Sigmoid colon (tissue), 7 donors: Measurements from ENCODE around the gene C6orf132. TPM values are rescaled to one million over a fixed set of nuclear protein-coding genes. Genes with fewer than 3 reads are reported as not detected.

ENCODE experiments used
- DNase-seq: peaks from one replicate; pipeline ENCODE4 v3.0.0-alpha.2; 2019
- H3K27ac ChIP-seq, 4 donors: fragments of 200-600 bp; sonication (generic); one replicate each; pipeline ENCODE4 v1.5.1; 2016 to 2019; ENCODE audit warnings: mild to moderate bottlenecking in 1 of 4
- H3K27me3 ChIP-seq, 3 donors: fragments of 200-600 bp; sonication (generic); one replicate each; pipeline ENCODE4 v1.5.1; 2019; ENCODE audit warnings: mild to moderate bottlenecking in 1 of 3
- H3K36me3 ChIP-seq, 4 donors: fragments of 200-600 bp; sonication (generic); one replicate each; pipeline ENCODE4 v1.5.1; 2016 to 2019
- H3K4me1 ChIP-seq, 4 donors: fragments of 200-600 bp; sonication (generic); one replicate each; pipeline ENCODE4 v1.5.1; 2017 to 2019
- H3K4me3 ChIP-seq, 4 donors: fragments of 200-600 bp; sonication (generic); one replicate each; pipeline ENCODE4 v1.5.1; 2017 to 2019; ENCODE audit warnings: mild to moderate bottlenecking in 2 of 4, moderate library complexity in 1 of 4
- H3K9me3 ChIP-seq, 4 donors: fragments of 200-600 bp in 3 of 4; sonication (generic) in 3 of 4; one replicate each; pipeline versions ENCODE4 v1.5.1 to v1.6.1; 2013 to 2019
- CTCF ChIP-seq, 4 experiments: fragments of 450-650 bp in 3 of 4; fragments of 200-600 bp in 1 of 4; IDR thresholded peaks; one replicate each; pipeline ENCODE4 v1.5.1; 2016 to 2019; ENCODE audit warnings: antibody characterized with exemption in 4 of 4, mild to moderate bottlenecking in 3 of 4, moderate library complexity in 2 of 4
- EP300 ChIP-seq, 4 donors: sonication (generic); formaldehyde crosslinking; IDR thresholded peaks; one replicate each; pipeline ENCODE4 v1.6.1; 2017; ENCODE audit warnings: antibody characterized with exemption in 4 of 4
- POLR2A ChIP-seq, 2 donors: fragments of 450-650 bp; IDR thresholded peaks; one replicate each; pipeline ENCODE4 v1.6.1; 2016; ENCODE audit warnings: antibody characterized with exemption in 2 of 2, mild to moderate bottlenecking in 2 of 2, moderate library complexity in 2 of 2
- POLR2AphosphoS5 ChIP-seq, 4 donors: sonication (generic); formaldehyde crosslinking; IDR thresholded peaks; one replicate each; pipeline ENCODE4 v1.6.1; 2017; ENCODE audit warnings: antibody characterized with exemption in 4 of 4
- WGBS, 2 donors: extraction: QIAGEN DNeasy Blood & Tissue Kit; methylation state at CpG; one replicate each; pipeline ENCODE4 v1.1.7; 2013; 5-methylcytosine and 5-hydroxymethylcytosine counted together
- intact Hi-C: fragments of 100-400 bp; cut with DNase I; formaldehyde crosslinking; loops from one replicate; pipeline ENCODE4 v1.15.1; 2023
- polyA plus RNA-seq, 3 donors: library from polyadenylated mRNA; stranded (reverse); fragments of 200-250 nt; gene quantifications; one replicate each; pipeline ENCODE4 v1.2.3, GENCODE V29; 2013
- total RNA-seq, 4 donors: library from RNA; depleted of rRNA; stranded (reverse); fragments of >200 nt; gene quantifications; one replicate each; pipeline ENCODE4 v1.1.0, GENCODE V29; 2016
- donor health status: healthy with polysubstance abuse.
- donor health status: Bipolar disorder and iron deficiency.
- donor health status: healthy.

The C6orf132 gene
- total and polyA plus RNA-seq, 7 donors: 0.33 to 91.3 (median 20.9) TPM; not detected in 1

GRCh38 chr6:42086046-42087035 is 56.1 kb downstream of the C6orf132 start:
- H3K4me1 ChIP-seq: no peaks in the 10 kb centered on the region
- H3K27ac ChIP-seq: no peak overlapping the region
- no peaks in the 10 kb centered on the region for H3K9me3 ChIP-seq
- no peak for DNase-seq
- TF ChIP-seq EP300 (IDR thresholded peaks at IDR 0.05) (no peak), POLR2A (IDR thresholded peaks at IDR 0.05) (no peak), CTCF (IDR thresholded peaks at IDR 0.05) (no peak), POLR2AphosphoS5 (IDR thresholded peaks at IDR 0.05) (no peak)
- peaks cover 0 to 25% (median 2%) of the 10 kb centered on the region in 4 donors for H3K36me3 ChIP-seq
- H3K27me3 ChIP-seq: no peaks in the 10 kb centered on the region
- no peak overlapping the region for H3K4me3 ChIP-seq
- intact Hi-C loops: no loop called here
- 88 to 91% methylated on average over 22 of the region's 22 CpGs for WGBS, 2 donors

- no peaks in the 10 kb centered on the region for H3K9me3 ChIP-seq
- H3K4me3 ChIP-seq: no peak overlapping the region
- no peak overlapping the region for H3K27ac ChIP-seq
- H3K27me3 ChIP-seq: no peaks in the 10 kb centered on the region
- peaks cover 0 to 39% (median 2%) of the 10 kb centered on the region in 4 donors for H3K36me3 ChIP-seq
- H3K4me1 ChIP-seq: no peaks in the 10 kb centered on the region
- 53 to 90% methylated on average over 5 of the region's 5 CpGs for WGBS, 2 donors
- DNase-seq: no peak
- intact Hi-C loops: no loop called here
- TF ChIP-seq POLR2A (IDR thresholded peaks at IDR 0.05) (no peak), POLR2AphosphoS5 (IDR thresholded peaks at IDR 0.05) (no peak), EP300 (IDR thresholded peaks at IDR 0.05) (no peak), CTCF (IDR thresholded peaks at IDR 0.05) (no peak)
Measured at GRCh38 chr6:42084889-42085288, 57.5 kb downstream of the C6orf132 start.

- H3K27me3 ChIP-seq: no peaks in the 10 kb centered on the region
- H3K9me3 ChIP-seq: no peaks in the 10 kb centered on the region
- H3K27ac ChIP-seq: no peak overlapping the region
- H3K4me1 ChIP-seq: no peaks in the 10 kb centered on the region
- intact Hi-C loops: no loop called here
- H3K4me3 ChIP-seq: no peak overlapping the region
- peaks cover 0 to 50% (median 6%) of the 10 kb centered on the region in 4 donors for H3K36me3 ChIP-seq
- 78 to 89% methylated on average over 5 of the region's 5 CpGs for WGBS, 2 donors
- TF ChIP-seq CTCF (IDR thresholded peaks at IDR 0.05) (no peak), POLR2AphosphoS5 (IDR thresholded peaks at IDR 0.05) (no peak), POLR2A (IDR thresholded peaks at IDR 0.05) (no peak), EP300 (IDR thresholded peaks at IDR 0.05) (no peak)
- DNase-seq: no peak
Measured at GRCh38 chr6:42083530-42083929, 58.9 kb downstream of the C6orf132 start.

- TF ChIP-seq POLR2AphosphoS5 (IDR thresholded peaks at IDR 0.05): no peak
- TF ChIP-seq POLR2A (IDR thresholded peaks at IDR 0.05): no peak
- TF ChIP-seq CTCF (IDR thresholded peaks at IDR 0.05): no peak
- no peak for TF ChIP-seq EP300 (IDR thresholded peaks at IDR 0.05)
- H3K9me3 ChIP-seq: no peaks in the 10 kb centered on the region
- DNase-seq: no peak
- no peak overlapping the region for H3K4me3 ChIP-seq
- 94 to 95% methylated on average over 10 of the region's 10 CpGs for WGBS, 2 donors
- H3K27ac ChIP-seq: no peak overlapping the region
- peaks cover 15 to 71% (median 24%) of the 10 kb centered on the region in 4 donors for H3K36me3 ChIP-seq
- no peaks in the 10 kb centered on the region for H3K4me1 ChIP-seq
- intact Hi-C loops: loop anchor here (5.0 kb wide), 1 partner anchor 137 kb away; the partner anchor contains the start of gene MRPS10
- H3K27me3 ChIP-seq: no peaks in the 10 kb centered on the region
Measured at GRCh38 chr6:42079941-42080464, 62.4 kb downstream of the C6orf132 start.
